Endothelial cell of umbilical vein (primary cell): ENCODE data around the gene MCF2L. TPM values are rescaled to one million over a fixed set of nuclear protein-coding genes. Genes with fewer than 3 reads are reported as not detected.

Experiments used
- BruUV-seq: library from RNA; stranded (reverse); fragments of 400-500 nt; replicated peaks from 2 replicates; lab custom pipeline; 2021; lab: Mats Ljungman, UMichigan
- CTCF ChIA-PET: fragments of 300-600, 350-600 bp; sonication (Branson Sonifier 250); formaldehyde crosslinking; loops from one replicate; lab custom pipeline; 2021; ENCODE audit warnings: antibody characterized with exemption, inconsistent platforms; lab: Charles Lee
- POLR2A ChIA-PET: fragments of 300-600, 350-600 bp; sonication (Branson Sonifier 250); formaldehyde crosslinking; loops from one replicate; lab custom pipeline; 2021; ENCODE audit warnings: antibody characterized with exemption, inconsistent platforms; lab: Charles Lee
- DNase-seq: peaks from one replicate; pipeline ENCODE4 v3.0.0-alpha.2; 2011; ENCODE audit warnings: low read depth, low spot score
- FAIRE-seq: peaks from 2 replicates; lab custom pipeline; 2011; peaks lifted over from hg19 to GRCh38; lab: Jason Lieb, UNC
- H2AFZ ChIP-seq: 2 replicates; pipeline ENCODE4 v1.6.0; 2012; ENCODE audit warnings: low read depth, low read length, control low read depth, inconsistent platforms
- H3K27ac ChIP-seq: 2 replicates; pipeline ENCODE4 v1.5.1; 2011; ENCODE audit warnings: low read depth, mild to moderate bottlenecking, control low read depth, low read length, moderate library complexity; ENCODE audit not compliant: insufficient read depth
- H3K27me3 ChIP-seq, 2 experiments: 2 replicates each; pipeline versions ENCODE4 v1.6.0 to v1.6.1; 2011; ENCODE audit warnings: low read length in 2 of 2, mixed read lengths in 1 of 2; ENCODE audit not compliant: control insufficient read depth in 2 of 2, insufficient read depth in 2 of 2
- H3K36me3 ChIP-seq, 2 experiments: 2 replicates in 1 of 2; 3 replicates in 1 of 2; pipeline ENCODE4 v1.5.1; 2011; ENCODE audit warnings: low read length in 2 of 2, mild to moderate bottlenecking in 1 of 2, moderate library complexity in 1 of 2; ENCODE audit not compliant: control insufficient read depth in 2 of 2, insufficient read depth in 2 of 2; ENCODE audit errors: extremely low read depth in 1 of 2
- H3K4me1 ChIP-seq: 3 replicates; pipeline ENCODE4 v1.5.1; 2011; ENCODE audit warnings: mild to moderate bottlenecking, low read length; ENCODE audit not compliant: control insufficient read depth, insufficient read depth; ENCODE audit errors: extremely low read depth
- H3K4me2 ChIP-seq: 2 replicates; pipeline ENCODE4 v1.6.1; 2011; ENCODE audit warnings: low read length, control low read depth, mixed read lengths; ENCODE audit not compliant: insufficient read depth
- H3K4me3 ChIP-seq, 3 experiments: fragments of 200-600 bp in 1 of 3; sonication (generic), shearing (Covaris generic) in 1 of 3; replicated peaks in 1 of 3; 2 replicates each; pipeline ENCODE4 v1.5.1; 2011 to 2016; ENCODE audit warnings: control low read depth in 3 of 3, low read length in 3 of 3, mild to moderate bottlenecking in 2 of 3, inconsistent platforms in 1 of 3, low read depth in 1 of 3, moderate library complexity in 1 of 3; ENCODE audit not compliant: insufficient read depth in 1 of 3
- H3K79me2 ChIP-seq: 2 replicates; pipeline ENCODE4 v1.6.0; 2012; ENCODE audit warnings: low read length, inconsistent platforms; ENCODE audit not compliant: control insufficient read depth, insufficient read depth
- H3K9ac ChIP-seq: replicated peaks from 2 replicates; pipeline ENCODE3; 2011; ENCODE audit warnings: low read length, control low read depth; ENCODE audit not compliant: insufficient read depth; ENCODE audit errors: extremely low read depth
- H3K9me1 ChIP-seq: replicated peaks from 3 replicates; pipeline ENCODE4 v1.6.0; 2011; ENCODE audit warnings: mild to moderate bottlenecking, low read length; ENCODE audit not compliant: control insufficient read depth, insufficient read depth; ENCODE audit errors: extremely low read depth
- H3K9me3 ChIP-seq: replicated peaks from 2 replicates; pipeline ENCODE4 v1.5.1; 2012; ENCODE audit warnings: low read length, inconsistent platforms; ENCODE audit not compliant: control insufficient read depth, insufficient read depth
- H4K20me1 ChIP-seq: replicated peaks from 2 replicates; pipeline ENCODE3; 2011; ENCODE audit warnings: mild to moderate bottlenecking, low read length; ENCODE audit not compliant: control insufficient read depth, insufficient read depth; ENCODE audit errors: extremely low read depth
- CTCF ChIP-seq, 2 donors: IDR thresholded peaks; 1 replicate in 1 of 2; 2 replicates in 1 of 2; pipeline ENCODE4 v1.5.1; 2011; ENCODE audit warnings: low read length in 2 of 2, mild to moderate bottlenecking in 2 of 2, moderate library complexity in 2 of 2, control low read depth in 1 of 2, inconsistent platforms in 1 of 2, low read depth in 1 of 2; ENCODE audit not compliant: insufficient read depth in 1 of 2; ENCODE audit errors: extremely low read depth in 1 of 2
- EZH2 ChIP-seq: IDR thresholded peaks from 2 replicates; pipeline ENCODE4 v1.6.1; 2012; ENCODE audit warnings: borderline replicate concordance, low read depth, mild to moderate bottlenecking, moderate library complexity, low read length, inconsistent platforms; ENCODE audit not compliant: severe bottlenecking
- FOS ChIP-seq: IDR thresholded peaks from 2 replicates; pipeline ENCODE4 v1.6.1; 2011; ENCODE audit warnings: mild to moderate bottlenecking, low read length, moderate library complexity, borderline replicate concordance; ENCODE audit not compliant: insufficient read depth
- GATA2 ChIP-seq: IDR thresholded peaks from 2 replicates; pipeline ENCODE4 v1.7.0; 2011; ENCODE audit warnings: low read depth, mild to moderate bottlenecking, moderate library complexity, mixed read lengths, low read length; ENCODE audit not compliant: insufficient read length, insufficient read depth
- JUN ChIP-seq: IDR thresholded peaks from 2 replicates; pipeline ENCODE4 v1.6.1; 2011; ENCODE audit warnings: borderline replicate concordance, low read depth; ENCODE audit not compliant: insufficient read length, insufficient read depth
- MYC ChIP-seq: IDR thresholded peaks from one replicate; pipeline ENCODE4 v1.6.1; 2011; ENCODE audit warnings: mild to moderate bottlenecking, low read depth, low read length
- POLR2A ChIP-seq: IDR thresholded peaks from 2 replicates; pipeline ENCODE4 v1.6.1; 2012; ENCODE audit warnings: low read depth, mild to moderate bottlenecking, control low read depth, low read length
- POLR2AphosphoS5 ChIP-seq: IDR thresholded peaks from 2 replicates; pipeline ENCODE4 v1.6.1; 2012; ENCODE audit warnings: low read depth, mild to moderate bottlenecking, control low read depth, low read length, moderate library complexity; ENCODE audit not compliant: insufficient read depth
- dilution Hi-C: fragments of 300-500 bp; cut with MboI; formaldehyde crosslinking; loops from one replicate; pipeline ENCODE4 v1.15.0; 2019; ENCODE audit warnings: low sequenced_read_pairs; ENCODE audit not compliant: extremely low pct_ligation_motif_present
- intact Hi-C: fragments of 100-400 bp; cut with micrococcal nuclease; formaldehyde crosslinking; loops from one replicate; pipeline ENCODE4 v1.10.0; 2022
- polyA plus RNA-seq, 4 experiments: library from polyadenylated mRNA; depleted of rRNA in 3 of 4; stranded (reverse) in 3 of 4; unstranded in 1 of 4; fragments of >200 nt; gene quantifications; 2 replicates each; pipeline versions ENCODE4 v1.2.1 to v1.2.3, GENCODE V29; 2011 to 2012; ENCODE audit warnings: missing spikeins in 1 of 4
- total RNA-seq: library from RNA; stranded (reverse); gene quantifications from 2 replicates; pipeline ENCODE4 v1.2.3, GENCODE V29; 2021
- TF ChIP-seq, protein P1 (sequence below): IDR thresholded peaks from 2 replicates; pipeline ENCODE4 v1.6.1; 2011; ENCODE audit not compliant: insufficient read depth, insufficient read length

The MCF2L gene
- total and polyA plus RNA-seq, 2 donors (not counting 3 experiments of a cell fraction or from before 2014, with no cell fraction given): 0.33 to 0.58 TPM

GRCh38 chr13:113035213-113035800, 66.3 kb downstream of the MCF2L start:
- ChIA-PET POLR2A (no interaction called here), CTCF (interaction anchor here (0.6 to 3.4 kb wide), 12 partner anchors 12 to 361 kb away, joined by 3 to 17 read pairs (median 4); no protein-coding TSS in a partner anchor)
- DNase-seq (no peak), FAIRE-seq (peak; percentile 83)
- H3K36me3 ChIP-seq: no peaks in the 10 kb centered on the region
- no peak overlapping the region for H3K27ac ChIP-seq
- no peak overlapping the region for H3K4me3 ChIP-seq
- dilution Hi-C loops: no loop called here
- no peaks in the 10 kb centered on the region for H3K9me3 ChIP-seq
- no peak overlapping the region for H3K4me2 ChIP-seq
- H3K27me3 ChIP-seq: no peaks in the 10 kb centered on the region
- H4K20me1 ChIP-seq: no peaks in the 10 kb centered on the region
- H2AFZ ChIP-seq: no peak overlapping the region
- no peaks in the 10 kb centered on the region for H3K9me1 ChIP-seq
- H3K4me1 ChIP-seq: no peaks in the 10 kb centered on the region
- H3K9ac ChIP-seq: no peak overlapping the region
- intact Hi-C loops: loop anchor here (1.0 to 2.0 kb wide), 2 partner anchors 173 to 359 kb away; partner anchors contain the start of genes CUL4A and PCID2
- no TSS peak for BruUV-seq
- TF ChIP-seq EZH2: no peak
- no peak for TF ChIP-seq GATA2
- no peaks in the 10 kb centered on the region for H3K79me2 ChIP-seq

DNA sequence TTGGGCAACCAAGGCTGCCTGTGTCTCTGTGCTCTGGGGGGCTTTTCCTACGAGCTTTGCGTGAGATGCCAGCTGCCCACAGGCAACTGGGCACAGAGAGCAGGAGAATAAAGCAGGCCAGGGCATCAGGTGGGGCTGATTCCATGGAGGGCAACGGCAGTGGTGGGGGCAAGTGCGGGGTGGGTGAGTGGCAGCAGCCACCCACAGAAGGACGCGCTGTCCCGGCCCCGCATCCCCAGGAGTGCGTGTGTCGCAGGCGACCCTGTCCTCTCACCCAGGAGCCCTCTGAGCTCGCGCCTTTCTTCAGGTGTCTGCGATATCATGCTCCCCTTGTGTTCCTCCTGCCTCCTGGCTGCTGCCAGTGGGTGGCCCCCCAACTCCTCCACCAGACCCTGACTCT, 67.4 kb downstream of the MCF2L start:
- Histone ChIP-seq H3K36me3 (no peaks in the 10 kb centered on the region), H3K27me3 (no peaks in the 10 kb centered on the region), H3K4me1 (no peaks in the 10 kb centered on the region), H4K20me1 (no peaks in the 10 kb centered on the region), H3K9me3 (no peaks in the 10 kb centered on the region), H3K4me2 (no peak overlapping the region), H3K27ac (no peak overlapping the region), H3K79me2 (no peaks in the 10 kb centered on the region), H3K4me3 (no peak overlapping the region), H2AFZ (no peak overlapping the region), H3K9me1 (no peaks in the 10 kb centered on the region), H3K9ac (no peak overlapping the region)
- TF ChIP-seq JUN: no peak
- TF ChIP-seq CTCF (IDR thresholded peaks at IDR 0.05; ENCODE audit: extremely low read depth in 1 of 2, insufficient read depth in 1 of 2, low read depth in 1 of 2, low read length in 2 of 2): no peak
- TF ChIP-seq POLR2A: no peak
- TF ChIP-seq FOS: no peak
- no peak for TF ChIP-seq EZH2
- no peak for TF ChIP-seq MYC
- no peak for TF ChIP-seq GATA2
- TF ChIP-seq, protein P1, sequence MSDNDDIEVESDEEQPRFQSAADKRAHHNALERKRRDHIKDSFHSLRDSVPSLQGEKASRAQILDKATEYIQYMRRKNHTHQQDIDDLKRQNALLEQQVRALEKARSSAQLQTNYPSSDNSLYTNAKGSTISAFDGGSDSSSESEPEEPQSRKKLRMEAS: no peak
- TF ChIP-seq POLR2AphosphoS5: no peak
- ChIA-PET POLR2A (no interaction called here), CTCF (interaction anchor here (3.4 kb wide), 1 partner anchor 93 kb away, joined by 15 read pairs; no protein-coding TSS in a partner anchor)
- intact Hi-C loops: no loop called here
- no peak for FAIRE-seq
- no peak for DNase-seq
- BruUV-seq: no TSS peak
- dilution Hi-C loops: no loop called here
